ENCODE results near the gene NSD2. TPM values are rescaled to one million over a fixed set of nuclear protein-coding genes. Genes with fewer than 3 reads are reported as not detected.

Gene NSD2
- polyA plus RNA-seq, 3 donors, result 80.1 to 85.2 (median 81.7) TPM

DNA sequence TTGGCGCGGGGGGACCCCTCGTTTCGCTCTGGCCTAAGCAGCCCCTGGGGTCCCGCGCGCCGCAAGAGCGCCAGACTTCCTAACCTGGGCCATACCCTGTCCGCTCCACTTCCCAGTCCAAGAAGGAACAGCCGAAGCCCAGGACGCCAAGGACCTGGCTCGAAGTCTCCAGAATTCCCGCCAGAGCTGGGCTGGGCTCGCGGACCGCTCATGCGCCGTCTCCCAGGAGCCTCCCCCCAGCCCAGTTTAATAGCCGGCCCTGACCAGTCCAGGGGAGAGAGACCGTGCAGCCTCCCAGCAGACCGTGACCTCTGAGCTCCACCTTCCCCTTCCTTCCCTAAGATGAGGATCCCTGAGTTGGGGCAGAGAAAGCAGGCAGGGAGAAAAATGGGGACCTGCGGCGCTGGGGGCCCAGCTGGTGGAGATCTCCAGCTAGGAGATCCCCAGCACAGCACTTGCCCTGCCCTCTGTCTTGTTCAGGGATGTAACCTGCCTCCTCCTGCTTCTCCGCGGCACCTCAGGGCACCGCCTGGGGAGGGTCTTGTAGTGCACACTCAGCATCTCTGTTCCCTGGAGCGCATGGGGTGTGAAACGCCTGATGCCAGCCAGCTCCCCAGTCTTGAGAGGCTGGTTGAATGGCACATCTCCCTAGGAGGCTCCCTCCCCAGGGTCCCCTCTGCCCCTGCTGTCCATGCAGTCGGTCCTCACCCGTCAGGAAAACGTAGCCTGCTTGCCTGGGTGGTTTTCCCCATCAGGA, 14.1 kb upstream of the NSD2 start:
- DNase-seq (ENCODE audit: extremely low read depth in 1 of 11, low read depth in 9 of 11, low spot score in 4 of 11), result no peak

DNA sequence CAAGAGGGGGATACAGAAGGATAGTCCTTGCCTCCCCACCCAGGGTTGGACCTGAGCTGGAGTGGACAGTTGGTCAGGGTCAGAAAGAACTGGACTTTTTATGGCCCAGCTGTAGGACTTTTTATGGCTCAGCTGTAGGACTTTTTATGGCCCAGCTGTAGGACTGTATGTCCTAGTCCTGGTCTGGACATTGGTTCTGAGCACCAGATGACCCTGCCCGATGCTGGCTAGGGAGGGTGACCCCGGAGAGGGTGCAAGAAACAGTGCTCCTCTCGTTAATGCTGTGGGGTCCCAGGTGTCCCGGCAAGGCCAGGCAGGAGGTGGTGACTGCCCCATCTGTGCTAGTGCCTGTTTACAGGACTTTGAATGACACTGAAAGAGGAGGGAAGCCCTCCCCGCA, 13.3 kb upstream of the NSD2 start:
- no peak for DNase-seq (ENCODE audit: extremely low read depth in 1 of 11, low read depth in 9 of 11, low spot score in 4 of 11)

DNA sequence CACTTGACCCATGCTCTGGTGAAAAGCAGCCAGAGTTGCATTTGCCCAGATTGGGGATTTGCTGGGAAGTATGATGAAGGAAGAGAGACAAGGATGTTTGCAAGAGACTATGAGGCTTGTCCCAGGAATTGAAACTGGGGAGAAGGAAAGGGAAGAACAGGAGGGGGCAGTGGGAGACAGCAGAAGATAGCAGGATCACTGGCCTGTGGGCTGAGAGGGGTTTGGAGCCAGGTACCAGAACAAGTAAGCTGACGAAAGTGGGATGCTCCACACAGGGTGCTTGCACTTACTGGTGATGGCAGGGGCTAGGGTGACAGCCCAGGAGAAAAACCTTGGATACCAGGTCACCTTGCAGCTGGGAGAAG, 11.8 kb upstream of the NSD2 start:
- DNase-seq (ENCODE audit: extremely low read depth in 1 of 11, low read depth in 9 of 11, low spot score in 4 of 11), result no peak

DNA sequence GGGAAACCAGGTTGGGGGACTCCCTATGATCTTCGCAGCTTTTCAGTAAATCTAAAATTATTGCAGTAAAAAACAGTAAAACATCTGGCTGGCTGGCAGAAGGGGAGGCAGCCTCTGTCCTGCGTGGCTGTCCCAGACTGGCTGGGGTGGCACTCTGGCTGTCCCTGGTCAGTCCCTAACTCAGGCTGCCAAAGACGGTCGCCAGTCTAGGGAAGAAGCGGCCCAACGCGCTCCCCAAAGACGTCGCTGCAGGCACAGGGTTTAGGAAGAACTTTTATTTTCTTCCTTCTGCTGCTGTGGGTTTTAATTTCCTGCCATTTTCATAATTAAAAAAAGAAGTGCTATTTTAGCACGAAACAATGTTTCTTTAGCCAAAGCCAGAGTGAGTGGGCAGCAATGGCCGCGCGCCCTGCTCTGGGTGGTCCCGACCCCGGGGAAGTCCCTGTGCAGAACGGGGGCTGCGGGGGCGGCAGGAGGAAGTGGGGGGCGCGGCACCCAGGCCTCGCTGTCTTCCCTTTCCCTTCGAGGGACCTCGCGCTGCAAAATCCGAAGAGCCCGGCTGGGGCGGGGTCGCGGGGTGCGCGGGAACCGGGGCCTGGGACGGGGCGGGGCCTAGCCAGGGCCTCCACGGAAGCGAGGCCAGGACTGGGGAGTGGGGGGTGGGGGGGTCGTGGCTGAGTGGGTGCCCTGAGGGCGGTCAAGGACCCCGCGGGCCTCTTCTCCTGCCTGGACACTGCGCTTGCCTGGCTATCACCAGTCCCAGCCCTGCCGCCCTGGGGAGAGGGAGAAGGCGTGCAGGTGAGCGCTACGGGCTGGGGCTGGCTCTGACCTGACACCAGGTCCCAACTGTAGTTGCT, 8.9 kb upstream of the NSD2 start:
- no peak for DNase-seq (ENCODE audit: extremely low read depth in 1 of 11, low read depth in 9 of 11, low spot score in 4 of 11)

DNA sequence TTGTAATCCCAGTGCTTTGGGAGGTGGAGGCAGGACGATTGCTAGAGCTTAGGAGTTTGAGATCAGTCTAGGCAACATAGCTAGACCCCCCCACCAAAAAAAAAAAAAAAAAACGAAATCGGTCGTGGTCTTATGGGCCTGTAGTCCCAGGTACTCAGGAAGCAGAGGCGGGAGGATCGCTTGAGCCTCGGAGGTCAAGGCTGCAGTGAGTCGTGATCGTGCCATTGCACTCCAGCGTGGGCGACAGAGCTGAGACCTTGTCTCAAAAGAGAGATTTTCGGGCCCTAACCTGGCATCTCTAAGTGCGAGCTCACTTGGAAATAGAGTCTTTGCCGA, 8.3 kb upstream of the NSD2 start:
- no peak for DNase-seq (ENCODE audit: extremely low read depth in 1 of 11, low read depth in 9 of 11, low spot score in 4 of 11)

DNA sequence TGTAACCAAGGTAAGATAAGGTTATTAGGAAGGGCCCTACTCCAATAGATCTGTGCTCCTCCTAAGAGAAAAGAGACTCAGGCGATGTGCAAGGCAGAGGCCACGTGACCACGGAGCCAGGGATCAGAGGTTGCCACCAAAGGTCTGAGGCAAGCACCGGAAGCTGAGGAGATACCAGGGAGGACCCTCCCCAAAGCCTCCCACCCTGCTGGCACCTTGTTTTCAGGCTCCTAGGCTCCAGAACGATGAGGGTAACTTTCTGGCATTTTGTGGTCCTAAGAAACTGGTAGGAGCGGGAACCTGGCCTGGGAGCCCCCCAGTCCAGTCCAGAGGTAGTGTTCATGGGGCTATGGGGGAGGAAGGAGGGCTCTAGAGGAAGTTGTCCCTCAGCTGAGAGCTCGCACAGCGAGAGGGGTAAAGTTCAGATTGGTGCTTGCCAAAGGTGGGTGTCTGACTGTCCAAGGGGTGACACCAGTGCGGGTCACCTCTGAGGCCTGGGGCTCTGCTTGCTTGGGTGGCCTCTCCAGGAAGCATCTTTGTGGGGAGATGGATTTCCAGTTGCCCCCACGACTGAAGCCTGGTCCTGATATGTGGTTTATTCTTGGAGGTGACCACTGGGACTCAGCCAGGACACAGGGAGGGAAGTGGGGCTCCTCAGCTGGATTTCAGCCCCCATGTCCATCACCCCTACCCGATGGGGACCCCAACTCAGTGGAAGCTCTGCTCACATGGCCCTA, 7.7 kb upstream of the NSD2 start:
- no peak for DNase-seq (ENCODE audit: extremely low read depth in 1 of 11, low read depth in 9 of 11, low spot score in 4 of 11)

DNA sequence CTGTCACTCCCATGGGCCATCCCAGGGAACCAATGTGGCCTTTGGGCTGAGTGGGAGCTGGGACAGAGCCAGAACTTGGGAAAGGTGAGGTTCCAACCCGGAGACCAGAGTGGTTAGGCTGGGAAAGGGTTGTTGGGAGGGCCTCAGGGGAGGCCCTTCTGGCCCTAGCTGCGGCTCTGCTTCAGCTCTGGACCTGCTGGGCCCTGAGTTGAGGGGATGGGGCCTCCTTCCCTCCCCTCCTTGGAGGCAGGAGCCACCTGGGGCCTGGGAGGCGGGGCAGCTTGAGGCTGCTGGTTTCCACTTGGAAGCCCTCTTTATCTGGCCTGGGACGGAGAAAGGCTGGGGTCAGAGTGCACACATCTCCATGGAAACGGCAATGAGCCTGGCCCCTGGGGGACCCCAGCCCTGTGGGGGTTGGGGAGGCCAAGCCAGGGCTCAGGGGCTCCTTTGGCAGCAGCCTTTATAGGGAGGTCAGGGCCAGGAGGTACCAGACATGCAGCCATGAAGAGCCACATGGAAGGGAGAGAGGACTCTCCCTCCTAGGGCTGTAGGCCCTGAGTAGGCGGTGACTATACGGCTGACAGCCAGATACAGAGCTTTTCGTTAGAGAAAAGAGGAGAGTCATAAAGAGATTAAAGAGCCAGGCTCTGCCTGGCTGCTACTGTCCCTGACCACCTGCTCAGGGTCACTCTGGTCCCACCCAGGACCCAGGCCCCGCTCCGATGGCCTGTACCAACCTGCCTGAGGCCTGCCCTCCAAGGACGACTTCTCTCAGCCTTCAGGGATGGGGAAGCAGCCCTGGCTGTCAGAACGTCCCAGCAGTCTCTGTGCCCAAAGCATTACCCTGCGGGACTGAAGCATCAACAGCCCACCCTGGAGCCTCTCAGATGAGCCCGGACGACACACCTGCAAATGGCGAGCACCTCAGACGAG, 6.9 kb upstream of the NSD2 start:
- no peak for DNase-seq (ENCODE audit: extremely low read depth in 1 of 11, low read depth in 9 of 11, low spot score in 4 of 11)

DNA sequence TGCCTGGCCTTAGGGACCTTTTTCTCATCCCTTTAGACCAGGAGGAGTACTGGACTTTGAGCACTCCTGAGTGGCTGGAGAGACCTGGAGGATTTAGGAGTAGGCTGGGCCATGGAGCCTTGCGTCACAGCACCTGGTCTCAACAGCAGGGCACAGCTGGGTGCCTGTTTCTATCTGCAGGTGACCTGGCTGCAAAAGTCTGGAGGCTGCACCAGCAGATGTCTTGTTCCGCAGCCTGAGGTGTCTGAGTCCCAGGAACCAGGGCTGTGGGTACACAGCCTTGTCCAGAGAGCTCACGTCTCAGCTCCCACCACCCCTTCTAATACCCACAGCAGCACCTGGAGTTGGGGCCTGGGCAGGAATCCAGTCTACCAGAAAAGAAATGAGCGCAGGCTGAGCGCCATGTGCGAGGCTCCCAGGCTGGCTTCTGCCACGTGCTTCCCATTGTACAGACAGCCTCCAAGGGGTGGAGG, 5.0 kb upstream of the NSD2 start:
- DNase-seq (ENCODE audit: extremely low read depth in 1 of 11, low read depth in 9 of 11, low spot score in 4 of 11), result no peak

DNA sequence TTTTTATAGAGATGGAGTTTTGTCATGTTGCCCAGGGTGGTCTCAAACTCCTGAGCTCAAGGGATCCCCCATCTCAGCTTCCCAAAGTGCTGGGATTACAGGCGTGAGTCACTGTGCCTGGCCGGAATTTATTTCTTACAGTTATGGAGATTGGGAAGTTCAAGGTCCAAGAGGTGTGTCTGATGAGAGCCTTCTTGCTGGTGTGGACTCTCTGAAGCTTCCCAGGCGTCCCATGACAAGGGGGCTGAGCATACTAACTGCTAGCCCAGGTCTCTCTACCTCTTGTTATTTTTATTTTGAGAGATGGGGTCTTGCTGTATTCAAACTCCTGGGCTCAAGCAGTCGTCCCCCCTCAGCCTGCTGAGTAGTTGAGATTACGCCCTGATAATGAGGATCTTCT, 2.9 kb upstream of the NSD2 start:
- DNase-seq (ENCODE audit: extremely low read depth in 1 of 11, low read depth in 9 of 11, low spot score in 4 of 11), result no peak

DNA sequence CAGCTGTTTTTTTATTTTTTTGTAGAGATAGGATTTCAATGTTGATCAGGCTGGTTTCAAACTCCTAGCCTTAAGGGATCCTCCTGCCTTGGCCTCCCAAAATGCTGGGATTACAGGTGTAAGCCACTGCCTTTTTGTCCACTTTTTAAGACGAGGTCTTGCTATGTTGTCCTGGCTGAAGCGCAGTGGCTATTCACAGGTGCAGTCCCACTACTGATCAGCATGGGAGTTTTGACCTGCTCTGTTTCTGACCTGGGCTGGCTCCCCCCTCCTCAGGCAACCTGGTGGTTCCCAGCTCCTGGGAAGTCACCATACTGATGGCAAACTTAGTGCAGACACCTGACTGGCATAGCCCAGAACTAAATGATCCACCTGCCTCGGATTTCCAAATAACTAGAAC, 2.3 kb upstream of the NSD2 start:
- no peak for DNase-seq (ENCODE audit: extremely low read depth in 1 of 11, low read depth in 9 of 11, low spot score in 4 of 11)

DNA sequence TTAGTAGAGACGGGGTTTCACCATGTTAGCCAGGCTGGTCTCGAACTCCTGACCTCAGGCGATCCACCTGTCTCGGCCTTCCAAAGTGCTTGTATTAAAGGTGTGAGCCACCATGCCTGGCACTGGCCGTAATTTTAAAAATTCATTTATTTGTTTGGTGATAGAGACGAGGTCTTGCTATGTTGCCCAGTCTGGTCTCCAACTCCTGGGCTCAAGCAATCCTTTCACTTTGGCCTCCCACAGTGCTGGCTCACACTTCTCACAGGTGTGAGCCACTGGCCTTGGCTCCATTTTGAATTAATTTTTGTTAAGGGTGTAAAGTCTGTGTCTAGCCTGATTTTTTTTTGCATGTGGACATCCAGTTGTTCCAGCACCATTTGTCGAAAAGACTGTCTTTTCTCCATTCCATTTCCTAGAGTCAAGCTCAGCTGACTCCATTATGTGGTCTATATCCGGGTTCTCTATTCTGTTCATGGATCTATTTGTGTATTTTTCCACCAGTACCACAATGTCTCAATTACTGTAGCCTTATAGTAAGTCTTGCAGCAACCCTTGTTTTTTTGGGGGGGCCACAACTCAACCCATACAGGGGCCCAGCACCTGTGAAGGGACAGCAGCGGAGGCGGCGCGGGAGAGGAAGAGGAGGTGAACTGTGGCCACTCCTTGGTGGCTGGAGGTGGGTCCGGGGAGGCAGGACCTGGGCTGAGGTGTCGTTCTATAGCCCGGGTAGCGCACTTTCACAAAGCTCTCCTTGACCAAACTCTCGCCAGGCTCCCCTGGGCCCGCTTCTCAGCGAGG, 1.5 kb upstream of the NSD2 start:
- DNase-seq (ENCODE audit: extremely low read depth in 1 of 11, low read depth in 9 of 11, low spot score in 4 of 11), result no peak

DNA sequence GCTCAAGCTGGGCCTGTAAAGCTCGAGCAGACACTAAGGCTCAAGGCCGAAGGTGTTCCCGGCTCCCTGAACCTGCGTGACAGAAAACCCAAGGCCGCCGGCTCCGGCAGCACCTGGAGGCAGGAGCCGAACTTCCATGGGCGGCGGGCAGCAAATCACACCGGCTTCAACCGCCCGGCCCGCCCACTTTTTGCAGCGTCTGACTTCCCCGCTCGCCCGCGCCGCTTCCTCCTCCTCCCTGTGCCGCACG, 940 bp upstream of the NSD2 start:
- DNase-seq (ENCODE audit: extremely low read depth in 1 of 11, low read depth in 9 of 11, low spot score in 4 of 11), result peak in 6 of 11 donors; percentile 59 to 80 (median 74)

DNA sequence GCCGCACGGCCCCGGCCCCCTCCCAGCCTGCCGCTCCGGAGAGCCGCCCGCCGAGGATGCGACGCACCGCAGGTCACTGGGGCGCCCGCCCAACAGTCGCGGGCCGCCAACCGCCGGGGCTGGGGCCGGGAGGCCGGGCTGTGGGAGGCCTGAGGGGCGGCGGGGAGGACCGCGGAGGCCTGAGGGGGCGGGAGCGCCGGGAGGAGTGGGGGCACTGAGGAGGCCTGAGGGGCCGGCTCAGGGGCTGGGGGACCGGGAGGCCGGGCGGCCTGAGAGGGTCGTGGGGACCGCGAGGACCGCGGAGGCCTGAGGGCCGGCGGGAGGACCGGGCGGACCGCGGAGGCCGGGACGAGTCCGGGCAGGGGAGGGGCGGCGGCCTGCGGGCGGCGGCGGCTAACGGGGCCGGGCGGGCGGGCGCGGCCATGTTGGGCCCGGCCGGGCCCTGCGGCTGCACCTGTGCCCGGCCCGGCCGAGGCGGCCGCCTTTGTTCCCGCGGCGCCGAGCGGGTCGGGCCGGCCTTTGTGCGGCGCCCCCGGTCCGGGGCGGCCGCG, 353 bp downstream of the NSD2 start:
- DNase-seq (ENCODE audit: extremely low read depth in 1 of 11, low read depth in 9 of 11, low spot score in 4 of 11), result peak in 1 of 11 donors; percentile 15

DNA sequence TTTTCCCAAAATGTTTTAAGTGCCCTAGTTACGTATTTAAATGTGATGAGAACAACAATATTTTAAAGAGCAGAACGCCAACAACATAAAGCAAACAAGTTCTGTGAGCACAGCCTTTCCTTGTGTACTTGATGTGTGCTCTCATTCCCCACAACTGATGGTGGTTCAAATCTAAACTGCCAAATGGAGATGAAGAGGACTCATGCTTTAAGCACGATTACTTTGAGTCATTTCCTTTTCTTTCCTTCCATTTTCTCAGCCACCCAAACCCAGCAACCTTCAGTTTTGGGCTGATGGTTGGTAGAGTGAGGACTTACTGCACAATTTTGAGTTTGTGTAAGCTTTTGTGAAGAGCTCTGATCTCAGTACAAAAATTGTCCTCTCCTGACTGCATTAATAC, 1.7 kb downstream of the NSD2 start:
- no peak for DNase-seq (ENCODE audit: extremely low read depth in 1 of 11, low read depth in 9 of 11, low spot score in 4 of 11)

DNA sequence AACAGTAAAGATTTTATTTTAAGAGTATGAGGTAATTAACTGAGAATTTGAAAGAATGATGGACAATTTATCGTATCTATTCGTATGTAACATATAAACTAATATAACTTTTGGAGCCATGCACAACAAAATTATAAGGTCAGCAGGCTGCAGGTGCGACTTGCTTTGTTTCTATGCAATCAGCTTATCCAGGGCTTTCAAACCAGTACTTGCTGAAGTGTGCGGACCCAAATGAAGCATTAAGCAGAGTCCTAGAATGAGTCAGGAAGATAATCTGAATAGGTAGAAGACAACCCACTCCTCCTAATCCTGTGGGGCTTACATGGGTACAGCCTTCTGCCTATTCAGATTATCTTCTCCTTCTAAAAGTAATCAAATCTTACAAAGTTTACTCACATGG, 2.1 kb downstream of the NSD2 start:
- no peak for DNase-seq (ENCODE audit: extremely low read depth in 1 of 11, low read depth in 9 of 11, low spot score in 4 of 11)

DNA sequence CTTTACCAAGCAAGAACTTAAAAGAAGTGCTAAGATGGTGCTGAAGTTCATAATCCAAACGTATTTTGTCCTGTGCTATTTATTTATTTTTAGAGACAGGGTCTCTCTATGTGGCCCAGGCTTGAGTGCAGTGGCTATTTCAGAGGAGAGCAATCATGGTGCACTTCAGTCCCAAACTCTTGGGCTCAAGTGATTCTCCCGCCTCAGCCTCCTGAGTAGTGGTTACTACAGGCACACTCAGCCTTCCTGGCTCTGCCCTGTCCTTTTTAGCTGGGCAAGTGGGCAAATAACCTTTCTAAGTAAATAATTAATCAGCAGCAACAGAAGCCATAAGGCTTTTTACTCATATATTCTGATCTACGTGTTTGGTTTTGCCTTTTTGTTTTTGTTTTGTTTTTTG, 2.6 kb downstream of the NSD2 start:
- no peak for DNase-seq (ENCODE audit: extremely low read depth in 1 of 11, low read depth in 9 of 11, low spot score in 4 of 11)

DNA sequence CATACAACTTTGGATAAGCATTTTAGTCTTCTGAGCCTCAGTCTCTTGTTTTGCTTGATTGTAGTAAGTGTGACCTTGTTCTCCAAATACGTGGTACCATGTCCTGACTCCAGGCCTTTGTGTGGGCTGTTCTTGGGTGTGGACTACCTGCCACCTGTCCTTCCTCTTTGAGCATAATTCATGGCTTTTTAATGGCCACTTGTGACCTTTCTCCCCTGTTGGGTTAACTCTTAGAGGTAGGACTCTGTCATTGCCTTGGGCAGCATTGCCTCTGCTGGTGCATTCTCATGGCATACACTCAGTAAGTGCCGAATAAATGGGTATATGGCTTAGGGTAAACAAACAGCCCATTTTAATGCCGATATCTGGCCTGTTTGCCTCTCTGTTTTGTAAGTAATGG, 3.0 kb downstream of the NSD2 start:
- no peak for DNase-seq (ENCODE audit: extremely low read depth in 1 of 11, low read depth in 9 of 11, low spot score in 4 of 11)

DNA sequence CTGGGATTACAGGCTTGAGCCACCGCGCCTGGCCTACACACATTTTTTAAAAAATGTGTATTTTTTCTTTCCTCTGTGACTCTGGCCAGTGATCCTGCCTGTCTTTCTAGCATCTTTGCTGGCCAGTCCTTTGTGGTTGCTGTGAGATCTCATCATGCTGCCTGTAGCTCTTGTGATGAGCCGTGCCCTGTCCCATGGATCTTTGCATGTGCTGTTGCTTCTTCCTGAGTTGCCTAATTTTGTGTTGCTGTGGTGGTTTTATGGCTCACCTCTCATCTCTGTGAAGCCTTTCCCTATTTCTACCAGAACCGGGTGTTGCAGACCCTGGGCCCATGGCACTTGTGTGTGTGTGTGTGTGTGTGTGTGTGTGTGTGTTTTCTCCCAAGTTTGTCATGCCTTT, 8.3 kb downstream of the NSD2 start:
- no peak for DNase-seq (ENCODE audit: extremely low read depth in 1 of 11, low read depth in 9 of 11, low spot score in 4 of 11)

All from renal cortex interstitium (tissue), 11 donors.